ENCODE measurements around the gene BCL2L12.
"Not testable (repeated sequence)": the region's sequence is repeated elsewhere in the genome, so short reads cannot be mapped to it uniquely, and the experiment has no call there.

BCL2L12 gene

GRCh38 chr19:49665351-49666119 is at the start of gene BCL2L12, which contains the start of gene IRF3:
Gene BCL2L12, plus strand, starts transcription at chr19:49665933. Its CDS starts 760 bp downstream, at chr19:49666693.
Gene IRF3, minus strand, starts transcription at chr19:49665857. Its CDS starts 1,019 bp downstream, at chr19:49664838.
- peak; percentile 96 for DNase-seq

DNA sequence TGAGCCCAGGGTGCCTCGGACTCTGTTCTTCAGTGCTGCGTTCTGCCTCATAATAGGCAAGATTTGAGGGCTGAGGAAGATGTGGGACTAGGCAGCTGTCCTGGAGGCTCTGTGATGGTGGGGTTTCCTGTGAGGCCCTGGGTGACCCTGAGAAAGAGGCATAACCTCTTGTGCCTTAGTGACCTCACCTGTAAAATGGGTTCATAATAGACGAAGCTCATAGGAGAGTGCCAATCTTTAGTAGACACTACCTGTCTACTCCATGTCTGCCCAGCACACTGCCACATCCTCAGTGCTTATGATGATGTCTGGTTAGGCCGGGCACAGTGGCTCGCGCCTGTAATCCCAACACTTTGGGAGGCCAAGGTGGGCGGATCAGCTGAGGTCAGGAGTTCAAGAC is 49.2 kb upstream of the BCL2L12 start:
- no peak for DNase-seq

- no peak for DNase-seq
Observed at GRCh38 chr19:49616945-49617344, 48.8 kb upstream of the BCL2L12 start.

DNA sequence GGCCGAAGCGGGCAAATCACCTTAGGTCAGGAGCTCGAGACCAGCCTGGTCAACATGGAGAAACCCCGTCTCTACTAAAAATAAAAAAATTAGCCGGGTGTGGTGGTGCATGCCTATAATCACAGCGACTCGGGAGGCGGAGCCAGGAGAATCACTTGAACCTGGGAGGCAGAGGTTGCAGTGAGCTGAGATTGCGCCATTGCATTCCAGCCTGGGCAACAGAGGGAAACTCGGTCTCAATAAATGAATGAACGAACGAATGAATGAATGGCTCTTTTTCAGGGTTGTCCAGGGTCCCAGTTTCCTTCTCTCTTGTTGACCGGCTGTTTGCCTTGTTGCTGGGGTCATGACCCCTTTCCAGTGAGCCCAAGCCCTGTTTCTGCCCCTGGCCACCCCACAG is 47.9 kb upstream of the BCL2L12 start:
- DNase-seq = not testable (repeated sequence)

GRCh38 chr19:49624967-49625910 is 40.5 kb upstream of the BCL2L12 start:
- DNase-seq = no peak

- DNase-seq = no peak
Observed at GRCh38 chr19:49626226-49626625, 39.5 kb upstream of the BCL2L12 start.

DNA sequence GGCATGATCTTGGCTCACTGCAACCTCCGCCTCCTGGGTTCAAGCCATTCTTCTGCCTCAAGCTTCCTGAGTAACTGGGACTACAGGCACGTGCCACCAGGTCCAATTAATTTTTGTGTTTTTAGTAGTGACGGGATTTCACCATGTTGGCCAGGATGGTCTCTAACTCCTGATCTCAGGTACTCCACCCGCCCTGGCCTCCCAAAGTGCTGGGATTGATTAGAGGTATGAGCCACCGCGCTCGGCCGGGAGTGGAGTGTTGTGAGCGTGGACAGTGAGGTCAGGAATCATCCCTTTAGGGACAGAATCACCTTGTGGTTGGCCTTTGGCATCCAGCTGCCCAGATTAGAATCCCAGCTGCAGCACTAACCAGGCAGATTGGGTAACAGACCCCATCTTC is 36.1 kb upstream of the BCL2L12 start:
- no peak for DNase-seq

GRCh38 chr19:49631014-49631588 is 34.6 kb upstream of the BCL2L12 start:
- DNase-seq = no peak

GRCh38 chr19:49631610-49632192 is 34.0 kb upstream of the BCL2L12 start:
- no peak for DNase-seq

- no peak for DNase-seq
Observed at GRCh38 chr19:49632576-49632975, 33.2 kb upstream of the BCL2L12 start.

GRCh38 chr19:49633273-49633672 is 32.5 kb upstream of the BCL2L12 start:
- not testable (repeated sequence) for DNase-seq

- no peak for DNase-seq
Observed at GRCh38 chr19:49635530-49636232, 30.1 kb upstream of the BCL2L12 start.

GRCh38 chr19:49636233-49636932 is 29.4 kb upstream of the BCL2L12 start:
- DNase-seq = no peak

DNA sequence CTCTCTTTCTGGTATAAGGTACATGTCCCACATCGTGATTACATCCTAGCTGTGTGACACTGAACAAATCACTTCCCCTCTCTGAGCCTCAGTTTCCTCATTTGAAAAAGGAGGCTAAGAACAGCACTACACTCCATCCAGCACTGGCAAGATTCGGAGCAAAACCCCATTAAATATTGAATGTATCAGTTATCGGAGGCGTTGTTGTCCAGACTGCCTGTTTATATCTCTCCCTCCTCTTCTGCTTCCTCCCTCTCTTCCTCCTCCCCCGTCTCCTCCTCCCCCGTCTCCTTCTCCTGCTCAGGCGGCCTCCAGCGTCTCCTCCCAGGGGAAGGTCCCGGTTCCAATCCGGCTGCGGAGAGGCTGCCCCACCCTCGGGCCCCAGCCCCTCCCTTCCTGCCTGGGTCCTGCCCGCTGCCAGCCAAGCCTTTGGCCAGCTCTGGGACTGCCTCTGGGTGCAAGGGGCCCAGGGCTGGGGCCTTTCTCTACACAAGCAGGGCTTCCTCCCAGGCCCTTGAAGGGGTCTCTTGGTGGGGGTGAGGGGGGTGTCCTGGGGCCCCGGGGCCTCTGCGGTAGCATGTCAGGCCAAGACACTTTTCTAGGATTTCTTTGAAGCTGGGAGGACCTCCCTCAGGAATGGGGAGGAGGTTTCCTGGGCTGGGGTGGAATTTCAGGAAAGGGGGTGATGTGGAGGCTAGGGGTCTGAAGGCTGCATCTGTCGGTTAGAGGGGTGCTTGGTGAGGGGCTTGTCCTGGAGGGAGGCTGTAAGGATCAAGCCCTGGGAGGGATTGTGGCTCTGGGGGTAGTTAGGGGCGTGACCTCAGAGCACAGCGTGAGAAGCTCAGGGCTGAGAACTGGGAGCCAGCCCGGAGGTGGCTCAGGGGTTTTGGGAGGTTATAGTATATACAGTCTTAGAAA is 27.7 kb upstream of the BCL2L12 start:
- DNase-seq = no peak

DNA sequence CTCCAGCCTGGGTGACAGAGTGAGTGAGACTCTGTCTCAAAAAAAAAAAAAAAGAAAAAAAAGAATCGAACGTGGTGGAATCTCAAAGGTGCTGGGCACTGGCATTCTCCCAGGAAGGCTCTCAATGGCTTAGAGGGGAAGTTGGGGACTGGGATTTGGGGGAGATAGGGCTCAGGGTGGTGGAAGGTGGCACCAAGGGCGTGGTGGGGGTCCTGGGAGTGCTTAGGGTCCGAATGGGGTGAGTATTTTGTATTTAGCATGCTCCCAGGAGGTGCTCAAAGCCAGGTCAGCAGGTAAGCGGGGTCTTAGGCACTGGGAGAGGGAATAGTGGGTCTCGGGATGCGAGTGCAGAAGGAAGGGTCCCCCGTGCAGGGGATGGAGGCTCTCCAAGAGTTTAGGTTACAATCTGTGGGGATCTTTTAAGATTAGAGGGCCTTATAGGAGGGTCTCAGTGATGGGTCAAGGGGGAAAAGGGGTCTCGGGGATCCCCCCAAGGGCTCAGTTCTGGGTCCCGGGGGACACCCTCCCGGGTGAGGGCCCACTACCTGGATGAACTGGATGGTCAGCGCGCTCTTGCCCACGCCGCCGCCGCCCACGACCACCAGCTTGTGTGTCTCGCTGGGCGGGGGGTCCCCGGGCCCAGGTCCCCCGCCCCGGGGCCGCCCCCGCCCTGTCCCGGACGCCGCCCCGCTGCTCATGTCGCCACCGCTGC is 26.2 kb upstream of the BCL2L12 start:
- no peak for DNase-seq

DNA sequence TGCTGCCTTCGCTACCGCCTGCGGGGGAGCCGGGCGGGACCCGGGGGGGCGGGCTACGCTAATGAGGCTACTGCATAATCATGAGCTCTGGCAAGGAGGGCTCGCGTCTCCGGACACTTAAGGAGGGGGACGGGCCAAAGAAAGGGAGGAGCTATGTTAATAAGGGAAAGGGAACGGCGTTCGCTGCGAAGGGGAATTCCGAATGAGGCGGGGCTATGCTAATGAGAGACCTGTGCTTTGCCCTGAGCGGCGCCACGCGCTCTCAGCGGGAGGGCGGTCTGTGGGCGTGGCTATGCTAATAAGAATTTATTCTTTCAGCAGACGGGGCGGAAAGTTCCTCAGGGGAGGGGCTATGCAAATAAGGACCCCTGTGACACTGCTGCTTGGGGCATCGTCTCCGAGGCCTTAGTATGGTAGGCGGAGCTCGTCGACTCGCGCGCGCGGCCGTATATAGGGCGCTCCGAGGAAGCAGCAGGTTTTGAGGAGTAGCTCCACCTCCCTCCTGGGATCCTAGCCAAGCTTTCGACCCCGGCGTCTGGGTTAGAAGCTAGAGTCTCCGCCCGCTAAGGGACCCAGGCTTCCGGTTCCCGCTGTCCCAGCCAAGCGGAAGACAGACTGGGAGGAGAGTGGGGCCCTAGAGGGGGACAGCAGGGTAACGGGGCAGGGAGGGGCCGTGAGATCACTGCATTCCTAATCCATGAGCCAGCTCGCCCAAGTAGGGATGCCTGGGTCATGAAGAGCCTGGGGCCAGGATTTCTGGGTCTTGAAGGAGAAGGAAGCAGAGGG is 25.4 kb upstream of the BCL2L12 start, which contains the start of gene RRAS:
Gene RRAS, minus strand, starts transcription at position 31 of the 786 bp plus-strand sequence. CDS start 45 bp downstream, outside the sequence.
- peak; percentile 100 for DNase-seq

- DNase-seq = peak; percentile 99
Observed at GRCh38 chr19:49641688-49642491, 23.8 kb upstream of the BCL2L12 start, which contains the start of gene SCAF1. Gene SCAF1, plus strand, starts transcription at chr19:49642209. Its CDS starts 2,818 bp downstream, at chr19:49645027.

Data from NCI-H510A (cell line).